ENCODE data around the gene CACNA1G. TPM values are rescaled to one million over a fixed set of nuclear protein-coding genes. Genes with fewer than 3 reads are reported as not detected.

The CACNA1G gene
- total RNA-seq, 3 donors from 2014 or later (not counting 1 experiment from before 2014, with no cell fraction given): not detected

DNA sequence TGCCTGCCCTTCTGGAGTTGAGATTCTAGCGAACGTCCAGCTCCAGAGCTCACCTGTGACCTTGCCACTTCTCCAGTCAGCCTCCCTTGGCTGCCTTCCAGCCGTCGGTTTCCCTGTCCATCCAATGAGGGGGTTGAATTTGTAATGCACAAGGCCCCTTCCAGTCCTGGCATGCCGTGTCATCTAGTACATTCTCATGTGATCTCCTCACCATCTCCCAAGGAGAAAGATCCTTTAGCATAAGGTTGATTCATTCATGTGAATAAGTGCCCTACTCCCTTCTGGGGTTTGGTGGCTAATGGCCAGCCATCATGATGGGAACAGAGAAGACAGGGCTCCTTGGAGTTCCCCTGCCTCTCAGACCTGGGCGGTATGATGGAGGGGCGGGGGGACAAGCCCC, 55.3 kb downstream of the CACNA1G start:
- intact Hi-C loops (cut with micrococcal nuclease): no loop called here
- Histone ChIP-seq H3K9me3 (ENCODE audit: control insufficient read depth, insufficient read depth, low read length) (no peaks in the 10 kb centered on the region), H3K4me1 (ENCODE audit: control insufficient read depth, insufficient read depth, low read length) (peaks cover 16% of the 10 kb centered on the region), H3K27me3 (ENCODE audit: control insufficient read depth, insufficient read depth, low read length) (no peaks in the 10 kb centered on the region), H3K36me3 (ENCODE audit: control insufficient read depth, insufficient read depth, low read length) (no peaks in the 10 kb centered on the region), H3K4me3 (ENCODE audit: low read length) (no peak overlapping the region), H3K27ac (ENCODE audit: low read length) (no peak overlapping the region)
- TF ChIP-seq, protein P1, sequence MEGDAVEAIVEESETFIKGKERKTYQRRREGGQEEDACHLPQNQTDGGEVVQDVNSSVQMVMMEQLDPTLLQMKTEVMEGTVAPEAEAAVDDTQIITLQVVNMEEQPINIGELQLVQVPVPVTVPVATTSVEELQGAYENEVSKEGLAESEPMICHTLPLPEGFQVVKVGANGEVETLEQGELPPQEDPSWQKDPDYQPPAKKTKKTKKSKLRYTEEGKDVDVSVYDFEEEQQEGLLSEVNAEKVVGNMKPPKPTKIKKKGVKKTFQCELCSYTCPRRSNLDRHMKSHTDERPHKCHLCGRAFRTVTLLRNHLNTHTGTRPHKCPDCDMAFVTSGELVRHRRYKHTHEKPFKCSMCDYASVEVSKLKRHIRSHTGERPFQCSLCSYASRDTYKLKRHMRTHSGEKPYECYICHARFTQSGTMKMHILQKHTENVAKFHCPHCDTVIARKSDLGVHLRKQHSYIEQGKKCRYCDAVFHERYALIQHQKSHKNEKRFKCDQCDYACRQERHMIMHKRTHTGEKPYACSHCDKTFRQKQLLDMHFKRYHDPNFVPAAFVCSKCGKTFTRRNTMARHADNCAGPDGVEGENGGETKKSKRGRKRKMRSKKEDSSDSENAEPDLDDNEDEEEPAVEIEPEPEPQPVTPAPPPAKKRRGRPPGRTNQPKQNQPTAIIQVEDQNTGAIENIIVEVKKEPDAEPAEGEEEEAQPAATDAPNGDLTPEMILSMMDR (IDR thresholded peaks at IDR 0.05): no peak
- peaks cover 0 to 9% of the 10 kb centered on the region in 2 donors for H3K27me3 Mint-ChIP-seq (ENCODE audit: low read depth in 2 of 2)
- H3K27ac Mint-ChIP-seq: no peak overlapping the region
- peaks cover 6 to 15% of the 10 kb centered on the region in 2 donors for H3K4me1 Mint-ChIP-seq
- H3K4me3 Mint-ChIP-seq: no peak overlapping the region
- WGBS (ENCODE audit: insufficient coverage): 90% methylated on average over 7 of the region's 7 CpGs
- no peaks in the 10 kb centered on the region for H3K36me3 Mint-ChIP-seq
- DNase-seq: no peak
- no peak for ATAC-seq
- H3K9me3 Mint-ChIP-seq: no peaks in the 10 kb centered on the region

DNA sequence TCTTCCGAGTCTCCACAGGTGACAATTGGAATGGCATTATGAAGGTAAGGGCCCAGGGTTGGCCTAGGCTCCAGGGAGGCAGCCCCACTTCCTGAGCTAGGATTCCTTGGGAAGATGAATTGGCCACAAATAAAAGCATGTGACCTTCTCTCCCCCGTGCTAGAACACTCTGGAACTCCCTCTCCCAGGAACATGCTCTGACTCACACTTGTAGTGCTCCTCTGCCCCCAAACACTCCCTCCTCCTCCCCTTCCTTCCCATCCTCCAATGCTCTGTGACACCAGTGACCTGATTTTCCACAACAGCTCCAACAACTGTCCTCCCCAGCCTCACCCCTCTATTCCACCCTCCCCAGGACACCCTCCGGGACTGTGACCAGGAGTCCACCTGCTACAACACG, 57.8 kb downstream of the CACNA1G start:
- Mint-ChIP-seq H3K4me3 (no peak overlapping the region), H3K4me1 (peaks cover 6 to 14% of the 10 kb centered on the region in 2 donors), H3K27me3 (ENCODE audit: low read depth in 2 of 2) (peaks cover 8 to 9% of the 10 kb centered on the region in 2 donors), H3K27ac (no peak overlapping the region), H3K9me3 (no peaks in the 10 kb centered on the region), H3K36me3 (no peaks in the 10 kb centered on the region)
- DNase-seq: no peak
- Histone ChIP-seq H3K9me3 (ENCODE audit: control insufficient read depth, insufficient read depth, low read length) (no peaks in the 10 kb centered on the region), H3K27ac (ENCODE audit: low read length) (no peak overlapping the region), H3K27me3 (ENCODE audit: control insufficient read depth, insufficient read depth, low read length) (no peaks in the 10 kb centered on the region), H3K36me3 (ENCODE audit: control insufficient read depth, insufficient read depth, low read length) (no peaks in the 10 kb centered on the region), H3K4me1 (ENCODE audit: control insufficient read depth, insufficient read depth, low read length) (peaks cover 13% of the 10 kb centered on the region), H3K4me3 (ENCODE audit: low read length) (no peak overlapping the region)
- WGBS (ENCODE audit: insufficient coverage): 84% methylated on average over 4 of the region's 4 CpGs
- TF ChIP-seq, protein P1 (IDR thresholded peaks at IDR 0.05): no peak
- intact Hi-C loops (cut with micrococcal nuclease): no loop called here
- ATAC-seq: no peak

DNA sequence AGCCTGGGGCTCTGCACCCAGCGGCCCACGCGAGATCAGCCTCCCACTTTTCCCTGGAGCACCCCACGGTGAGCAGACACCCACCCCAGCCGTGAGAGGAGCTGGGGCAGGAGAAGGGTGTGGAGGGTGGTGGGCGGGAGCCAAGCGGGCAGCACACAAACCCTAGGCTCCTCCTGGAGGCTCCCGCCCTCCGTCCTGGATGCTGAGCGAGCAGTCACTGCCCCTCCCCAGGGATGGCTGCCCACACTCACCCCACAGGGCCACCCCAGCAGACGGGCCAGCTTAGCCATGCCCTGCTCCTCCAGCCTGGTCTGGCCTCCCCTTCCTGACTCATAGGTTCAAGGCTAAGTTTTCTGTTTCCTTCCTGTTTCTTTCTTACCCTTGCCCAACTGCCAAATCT, 58.4 kb downstream of the CACNA1G start:
- H3K9me3 Mint-ChIP-seq: no peaks in the 10 kb centered on the region
- no peaks in the 10 kb centered on the region for H3K36me3 Mint-ChIP-seq
- no peaks in the 10 kb centered on the region for H3K9me3 ChIP-seq (ENCODE audit: control insufficient read depth, insufficient read depth, low read length)
- H3K4me3 ChIP-seq (ENCODE audit: low read length): no peak overlapping the region
- intact Hi-C loops (cut with micrococcal nuclease): no loop called here
- peaks cover 6% of the 10 kb centered on the region for H3K4me1 ChIP-seq (ENCODE audit: control insufficient read depth, insufficient read depth, low read length)
- H3K27me3 Mint-ChIP-seq (ENCODE audit: low read depth in 2 of 2): peaks cover 8 to 9% of the 10 kb centered on the region in 2 donors
- H3K27me3 ChIP-seq (ENCODE audit: control insufficient read depth, insufficient read depth, low read length): no peaks in the 10 kb centered on the region
- DNase-seq (no peak), ATAC-seq (no peak)
- TF ChIP-seq, protein P1 (IDR thresholded peaks at IDR 0.05): no peak
- peaks cover 6 to 8% of the 10 kb centered on the region in 2 donors for H3K4me1 Mint-ChIP-seq
- 83% methylated on average over 11 of the region's 11 CpGs for WGBS (ENCODE audit: insufficient coverage)
- no peak overlapping the region for H3K27ac Mint-ChIP-seq
- no peak overlapping the region for H3K27ac ChIP-seq (ENCODE audit: low read length)
- H3K4me3 Mint-ChIP-seq: no peak overlapping the region
- H3K36me3 ChIP-seq (ENCODE audit: control insufficient read depth, insufficient read depth, low read length): no peaks in the 10 kb centered on the region

DNA sequence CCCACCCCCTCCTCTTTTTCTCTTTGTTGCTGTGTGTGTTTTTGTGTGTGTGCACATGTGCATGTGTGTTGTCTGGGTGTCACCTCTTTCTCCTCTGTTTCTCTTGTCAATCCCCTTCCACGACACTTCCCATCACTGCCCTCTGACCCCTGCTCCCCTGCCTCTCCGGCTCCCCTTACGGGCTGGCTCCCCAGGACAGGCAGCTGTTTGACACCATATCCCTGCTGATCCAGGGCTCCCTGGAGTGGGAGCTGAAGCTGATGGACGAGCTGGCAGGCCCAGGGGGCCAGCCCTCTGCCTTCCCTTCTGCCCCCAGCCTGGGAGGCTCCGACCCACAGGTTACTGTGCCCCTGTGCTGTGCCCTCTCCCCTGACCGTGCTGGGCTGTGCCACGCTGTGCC, 59.0 kb downstream of the CACNA1G start:
- Histone ChIP-seq H3K27me3 (ENCODE audit: control insufficient read depth, insufficient read depth, low read length) (no peaks in the 10 kb centered on the region), H3K27ac (ENCODE audit: low read length) (no peak overlapping the region), H3K4me3 (ENCODE audit: low read length) (no peak overlapping the region), H3K4me1 (ENCODE audit: control insufficient read depth, insufficient read depth, low read length) (peaks cover under 1% of the 10 kb centered on the region), H3K36me3 (ENCODE audit: control insufficient read depth, insufficient read depth, low read length) (no peaks in the 10 kb centered on the region), H3K9me3 (ENCODE audit: control insufficient read depth, insufficient read depth, low read length) (no peaks in the 10 kb centered on the region)
- Mint-ChIP-seq H3K4me3 (no peak overlapping the region), H3K36me3 (no peaks in the 10 kb centered on the region), H3K27ac (no peak overlapping the region), H3K9me3 (no peaks in the 10 kb centered on the region), H3K27me3 (ENCODE audit: low read depth in 2 of 2) (peaks cover 8 to 9% of the 10 kb centered on the region in 2 donors), H3K4me1 (peaks cover under 1 to 2% of the 10 kb centered on the region in 2 donors)
- intact Hi-C loops (cut with micrococcal nuclease): no loop called here
- DNase-seq (no peak), ATAC-seq (no peak)
- TF ChIP-seq, protein P1 (IDR thresholded peaks at IDR 0.05): no peak
- WGBS (ENCODE audit: insufficient coverage): 79% methylated on average over 7 of the region's 7 CpGs
